Measurements from ENCODE around the gene NPHP1.
A peak's percentile ranks its signal among the peaks of the same experiment; 100 is the strongest.
"Not testable (repeated sequence)": the region's sequence is repeated elsewhere in the genome, so short reads cannot be mapped to it uniquely, and the experiment has no call there.

NPHP1 gene

GRCh38 chr2:110172506-110172905 lies 32.3 kb downstream of the NPHP1 start:
- no peak for TF ChIP-seq CTCF (IDR thresholded peaks at IDR 0.05; ENCODE audit: borderline replicate concordance, insufficient read depth, low read depth, low read length)
- H3K4me3 ChIP-seq (ENCODE audit: low read depth, low read length) = no peak overlapping the region

GRCh38 chr2:110170102-110170501 lies 34.7 kb downstream of the NPHP1 start:
- no peak overlapping the region for H3K4me3 ChIP-seq (ENCODE audit: low read depth, low read length)
- no peak for TF ChIP-seq CTCF (IDR thresholded peaks at IDR 0.05; ENCODE audit: borderline replicate concordance, insufficient read depth, low read depth, low read length)

GRCh38 chr2:110167326-110168000 lies 37.4 kb downstream of the NPHP1 start:
- no peak for TF ChIP-seq CTCF (IDR thresholded peaks at IDR 0.05; ENCODE audit: borderline replicate concordance, insufficient read depth, low read depth, low read length)
- H3K4me3 ChIP-seq (ENCODE audit: low read depth, low read length) = no peak overlapping the region

GRCh38 chr2:110166266-110166665 lies 38.5 kb downstream of the NPHP1 start:
- no peak for TF ChIP-seq CTCF (IDR thresholded peaks at IDR 0.05; ENCODE audit: borderline replicate concordance, insufficient read depth, low read depth, low read length)
- H3K4me3 ChIP-seq (ENCODE audit: low read depth, low read length) = no peak overlapping the region

- H3K4me3 ChIP-seq (ENCODE audit: low read depth, low read length) = no peak overlapping the region
- peak; percentile 62; the same call in 1 of the 2 replicates for TF ChIP-seq CTCF (IDR thresholded peaks at IDR 0.05; ENCODE audit: borderline replicate concordance, insufficient read depth, low read depth, low read length)
Observed at GRCh38 chr2:110157153-110157793, 47.5 kb downstream of the NPHP1 start.

- H3K4me3 ChIP-seq (ENCODE audit: low read depth, low read length) = not testable (repeated sequence)
Observed at GRCh38 chr2:110154828-110155227, 50.0 kb downstream of the NPHP1 start.

- H3K4me3 ChIP-seq (ENCODE audit: low read depth, low read length) = not testable (repeated sequence)
Observed at GRCh38 chr2:110154188-110154587, 50.6 kb downstream of the NPHP1 start.

GRCh38 chr2:110153416-110153815 lies 51.4 kb downstream of the NPHP1 start:
- TF ChIP-seq CTCF (IDR thresholded peaks at IDR 0.05; ENCODE audit: borderline replicate concordance, insufficient read depth, low read depth, low read length) = no peak
- no peak overlapping the region for H3K4me3 ChIP-seq (ENCODE audit: low read depth, low read length)
